Fibroblast of lung (primary cell): Measurements from ENCODE around the gene ZNF638.

Experiments used
- CTCF ChIP-seq, 2 donors: IDR thresholded peaks in 1 of 2; conservative IDR thresholded peaks in 1 of 2; 1 replicate in 1 of 2; 2 replicates in 1 of 2; pipeline ENCODE4 v1.5.1; 2011 to 2012; ENCODE audit warnings: low read length in 2 of 2, control low read depth in 1 of 2, inconsistent platforms in 1 of 2, low read depth in 1 of 2, mild to moderate bottlenecking in 1 of 2
- EZH2 ChIP-seq: IDR thresholded peaks from 2 replicates; pipeline ENCODE4 v1.5.1; 2012; ENCODE audit warnings: low read length, control low read depth, mild to moderate bottlenecking; ENCODE audit errors: missing control alignments

GRCh38 chr2:71455741-71456569, 124.4 kb downstream of the ZNF638 start:
- TF ChIP-seq CTCF (conservative IDR thresholded peaks at IDR 0.05 in 1 of 2, IDR thresholded peaks at IDR 0.05 in 1 of 2; ENCODE audit: low read depth in 1 of 2, low read length in 2 of 2) (no peak), EZH2 (no peak)
